Stimulated activated CD8-positive, alpha-beta memory T cell treated with anti-CD3 and anti-CD28 coated beads, Interleukin-12 subunit alpha, Interleukin-12 subunit beta, amount 100 ng/mL, for 1 hour (primary cell): ENCODE data around the gene SMCO4.
"Not testable (repeated sequence)": the region's sequence is repeated elsewhere in the genome, so short reads cannot be mapped to it uniquely, and the experiment has no call there.

Source experiments
- DNase-seq: peaks from one replicate; pipeline ENCODE4 v3.0.0-alpha.2; 2020; ENCODE audit warnings: low read depth

The SMCO4 gene

GRCh38 chr11:93476796-93477195, 66.4 kb downstream of the SMCO4 start:
- no peak for DNase-seq

GRCh38 chr11:93474123-93474522, 69.1 kb downstream of the SMCO4 start:
- no peak for DNase-seq

DNA sequence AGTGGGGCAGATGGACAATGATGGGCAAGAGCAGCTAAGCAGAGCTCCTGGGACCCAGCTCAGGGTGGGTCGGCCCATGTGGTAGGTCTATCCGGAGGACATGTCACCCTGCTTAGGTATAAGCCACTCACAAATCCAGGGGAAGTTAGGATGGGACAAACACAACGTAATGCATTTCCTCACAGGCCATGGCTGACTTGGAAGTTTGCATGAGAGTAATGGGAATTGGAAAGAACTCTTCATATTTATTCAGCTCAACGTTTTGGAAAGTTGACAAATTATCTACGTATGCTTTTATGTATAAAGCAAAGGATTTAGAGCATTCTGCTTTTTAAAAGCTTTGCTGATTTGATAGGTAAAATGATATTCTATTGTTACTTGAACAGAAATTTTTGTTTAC, 74.9 kb downstream of the SMCO4 start:
- DNase-seq, result no peak

- no peak for DNase-seq
These were observed 76.1 kb downstream of the SMCO4 start for GRCh38 chr11:93467054-93467453.

- no peak for DNase-seq
These were observed 78.2 kb downstream of the SMCO4 start for GRCh38 chr11:93464927-93465540.

DNA sequence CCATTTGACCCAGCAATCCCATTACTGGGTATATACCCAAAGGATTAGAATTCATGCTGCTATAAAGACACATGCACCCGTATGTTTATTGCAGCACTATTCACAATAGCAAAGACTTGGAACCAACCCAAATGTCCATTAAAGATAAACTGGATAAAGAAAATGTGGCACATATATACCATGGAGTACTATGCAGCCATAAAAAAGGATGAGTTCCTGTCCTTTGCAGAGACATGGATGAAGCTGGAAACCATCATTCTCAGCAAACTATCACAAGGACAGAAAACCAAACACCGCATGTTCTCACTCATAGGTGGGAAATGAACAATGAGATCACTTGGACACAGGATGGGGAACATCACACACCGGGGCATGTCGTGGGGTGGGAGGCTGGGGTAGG, 79.5 kb downstream of the SMCO4 start:
- DNase-seq, result not testable (repeated sequence)

DNA sequence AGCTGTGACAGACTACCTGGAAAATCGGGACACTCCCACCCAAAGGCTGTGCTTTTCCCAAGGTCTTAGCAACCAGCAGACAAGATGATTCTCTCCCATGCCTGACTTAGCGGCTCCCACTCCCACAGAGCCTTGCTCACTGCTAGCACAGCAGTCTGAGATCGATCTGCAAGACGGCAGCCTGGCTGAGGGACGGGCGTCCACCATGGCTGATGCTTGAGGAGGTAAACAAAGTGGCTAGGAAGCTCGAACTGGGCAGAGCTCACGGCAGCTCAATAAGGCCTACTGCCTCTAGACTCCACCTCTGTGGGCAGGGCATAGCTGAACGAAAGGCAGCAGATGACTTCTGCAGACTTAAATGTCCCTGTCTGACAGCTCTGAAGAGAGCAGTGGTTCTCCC, 84.9 kb downstream of the SMCO4 start:
- DNase-seq, result no peak

- no peak for DNase-seq
These were observed 98.5 kb downstream of the SMCO4 start for GRCh38 chr11:93444617-93445073.

GRCh38 chr11:93443232-93443631, 100.0 kb downstream of the SMCO4 start:
- DNase-seq, result not testable (repeated sequence)

GRCh38 chr11:93432247-93432646, 110.9 kb downstream of the SMCO4 start:
- no peak for DNase-seq
